Activated CD8-positive, alpha-beta memory T cell treated with anti-CD3 and anti-CD28 coated beads for 1 hour (primary cell): Measurements from ENCODE around the gene RIPOR1.

Source experiments
- DNase-seq, 2 donors: peaks; one replicate each; pipeline ENCODE4 v3.0.0-alpha.2; 2020; ENCODE audit warnings: low read depth in 1 of 2; ENCODE audit errors: extremely low read depth in 1 of 2

The RIPOR1 gene

GRCh38 chr16:67539691-67540635, 11.3 kb downstream of the RIPOR1 start:
- no peak for DNase-seq

- DNase-seq, result no peak
Observed at GRCh38 chr16:67540756-67541155, 12.1 kb downstream of the RIPOR1 start.

GRCh38 chr16:67541391-67542263, 13.0 kb downstream of the RIPOR1 start:
- no peak for DNase-seq

GRCh38 chr16:67542464-67542863, 13.8 kb downstream of the RIPOR1 start:
- peak in 1 of 2 donors; percentile 47 for DNase-seq

- DNase-seq, result no peak
Observed at GRCh38 chr16:67543036-67543435, 14.4 kb downstream of the RIPOR1 start.

- DNase-seq, result no peak
Observed at GRCh38 chr16:67543582-67543981, 15.0 kb downstream of the RIPOR1 start.

GRCh38 chr16:67544329-67544841, 15.8 kb downstream of the RIPOR1 start:
- DNase-seq, result no peak

- no peak for DNase-seq
Observed at GRCh38 chr16:67544844-67545664, 16.4 kb downstream of the RIPOR1 start.

- DNase-seq, result no peak
Observed at GRCh38 chr16:67545665-67546024, 17.0 kb downstream of the RIPOR1 start.

- no peak for DNase-seq
Observed at GRCh38 chr16:67546091-67546501, 17.5 kb downstream of the RIPOR1 start.

GRCh38 chr16:67546761-67547422, 18.3 kb downstream of the RIPOR1 start:
- DNase-seq, result peak in 1 of 2 donors; percentile 64

- no peak for DNase-seq
Observed at GRCh38 chr16:67547423-67548264, 19.0 kb downstream of the RIPOR1 start.

- no peak for DNase-seq
Observed at GRCh38 chr16:67548265-67549126, 19.9 kb downstream of the RIPOR1 start.

- no peak for DNase-seq
Observed at GRCh38 chr16:67549240-67549639, 20.6 kb downstream of the RIPOR1 start.

GRCh38 chr16:67549936-67550335, 21.3 kb downstream of the RIPOR1 start:
- DNase-seq, result no peak

GRCh38 chr16:67551091-67551490, 22.5 kb downstream of the RIPOR1 start:
- DNase-seq, result no peak

GRCh38 chr16:67551972-67552371, 23.3 kb downstream of the RIPOR1 start:
- no peak for DNase-seq

GRCh38 chr16:67552476-67552875, 23.8 kb downstream of the RIPOR1 start:
- no peak for DNase-seq
